DOHH2 (cell line): ENCODE data around the gene MCFD2.

Experiments used
- EZH2phosphoT487 ChIP-seq: fragments of 200-600 bp; sonication (generic); IDR thresholded peaks from 2 replicates; pipeline ENCODE4 v1.6.1; 2017; ENCODE audit warnings: borderline replicate concordance, mild to moderate bottlenecking, antibody characterized with exemption, low read length, moderate library complexity, mixed read lengths
- TF ChIP-seq, protein P1 (sequence below): fragments of 200-600 bp; sonication (generic); IDR thresholded peaks from one replicate; pipeline ENCODE4 v1.5.1; 2014; ENCODE audit warnings: antibody characterized with exemption, mild to moderate bottlenecking, low read depth, low read length; ENCODE audit not compliant: poor library complexity, severe bottlenecking

DNA sequence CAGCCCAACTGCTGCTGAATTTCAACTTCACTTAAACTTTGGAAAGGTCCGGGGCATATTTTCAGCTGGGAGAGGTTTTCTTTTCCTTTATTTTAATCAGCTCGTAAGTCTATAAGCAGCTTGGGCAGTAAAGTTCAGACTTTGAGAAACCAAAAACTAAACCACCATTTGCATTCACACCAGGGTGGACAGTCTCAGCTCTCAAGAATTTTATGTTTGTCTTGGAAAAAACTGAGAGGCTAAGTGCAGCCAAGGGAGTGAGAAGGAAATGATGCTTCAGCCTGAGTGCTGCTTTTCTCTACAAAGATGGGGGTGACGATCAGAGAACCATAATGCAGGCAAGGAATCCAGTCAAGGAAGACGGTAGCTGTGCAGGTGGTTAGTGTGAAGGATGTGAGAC, 30.2 kb downstream of the MCFD2 start:
- no peak for TF ChIP-seq EZH2phosphoT487
- TF ChIP-seq, protein P1, sequence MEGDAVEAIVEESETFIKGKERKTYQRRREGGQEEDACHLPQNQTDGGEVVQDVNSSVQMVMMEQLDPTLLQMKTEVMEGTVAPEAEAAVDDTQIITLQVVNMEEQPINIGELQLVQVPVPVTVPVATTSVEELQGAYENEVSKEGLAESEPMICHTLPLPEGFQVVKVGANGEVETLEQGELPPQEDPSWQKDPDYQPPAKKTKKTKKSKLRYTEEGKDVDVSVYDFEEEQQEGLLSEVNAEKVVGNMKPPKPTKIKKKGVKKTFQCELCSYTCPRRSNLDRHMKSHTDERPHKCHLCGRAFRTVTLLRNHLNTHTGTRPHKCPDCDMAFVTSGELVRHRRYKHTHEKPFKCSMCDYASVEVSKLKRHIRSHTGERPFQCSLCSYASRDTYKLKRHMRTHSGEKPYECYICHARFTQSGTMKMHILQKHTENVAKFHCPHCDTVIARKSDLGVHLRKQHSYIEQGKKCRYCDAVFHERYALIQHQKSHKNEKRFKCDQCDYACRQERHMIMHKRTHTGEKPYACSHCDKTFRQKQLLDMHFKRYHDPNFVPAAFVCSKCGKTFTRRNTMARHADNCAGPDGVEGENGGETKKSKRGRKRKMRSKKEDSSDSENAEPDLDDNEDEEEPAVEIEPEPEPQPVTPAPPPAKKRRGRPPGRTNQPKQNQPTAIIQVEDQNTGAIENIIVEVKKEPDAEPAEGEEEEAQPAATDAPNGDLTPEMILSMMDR, result no peak
